AG09319 (cell line): ENCODE data around the gene ABCC8.

Experiments
- DNase-seq: peaks from one replicate; pipeline ENCODE4 v3.0.0-alpha.2; 2010; ENCODE audit warnings: low read depth; ENCODE audit errors: extremely low read depth
- TF ChIP-seq, protein P1 (sequence below): IDR thresholded peaks from 2 replicates; pipeline ENCODE4 v1.5.1; 2011; ENCODE audit warnings: low read depth, mild to moderate bottlenecking, inconsistent platforms, low read length, moderate library complexity

The ABCC8 gene

DNA sequence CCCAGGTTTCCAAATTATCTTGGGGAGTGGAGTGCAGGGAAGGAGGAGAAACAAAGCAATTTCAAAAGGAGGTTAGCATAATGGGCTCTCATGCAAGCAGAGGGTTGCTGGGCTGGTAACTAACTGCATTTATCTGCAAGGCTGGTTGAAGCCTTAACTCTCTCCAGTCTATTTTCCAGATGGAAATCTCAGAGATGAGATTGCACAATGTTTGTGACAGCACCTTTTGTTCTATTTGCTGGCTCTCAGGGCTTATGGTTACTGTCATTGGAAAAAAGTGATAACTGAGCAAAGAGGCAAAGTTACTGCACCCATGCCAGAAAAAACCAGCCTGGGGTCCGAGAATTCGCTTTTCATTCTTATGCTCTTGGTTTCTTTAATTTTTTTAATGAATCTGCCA, 33.2 kb downstream of the ABCC8 start:
- no peak for DNase-seq
- TF ChIP-seq, protein P1, sequence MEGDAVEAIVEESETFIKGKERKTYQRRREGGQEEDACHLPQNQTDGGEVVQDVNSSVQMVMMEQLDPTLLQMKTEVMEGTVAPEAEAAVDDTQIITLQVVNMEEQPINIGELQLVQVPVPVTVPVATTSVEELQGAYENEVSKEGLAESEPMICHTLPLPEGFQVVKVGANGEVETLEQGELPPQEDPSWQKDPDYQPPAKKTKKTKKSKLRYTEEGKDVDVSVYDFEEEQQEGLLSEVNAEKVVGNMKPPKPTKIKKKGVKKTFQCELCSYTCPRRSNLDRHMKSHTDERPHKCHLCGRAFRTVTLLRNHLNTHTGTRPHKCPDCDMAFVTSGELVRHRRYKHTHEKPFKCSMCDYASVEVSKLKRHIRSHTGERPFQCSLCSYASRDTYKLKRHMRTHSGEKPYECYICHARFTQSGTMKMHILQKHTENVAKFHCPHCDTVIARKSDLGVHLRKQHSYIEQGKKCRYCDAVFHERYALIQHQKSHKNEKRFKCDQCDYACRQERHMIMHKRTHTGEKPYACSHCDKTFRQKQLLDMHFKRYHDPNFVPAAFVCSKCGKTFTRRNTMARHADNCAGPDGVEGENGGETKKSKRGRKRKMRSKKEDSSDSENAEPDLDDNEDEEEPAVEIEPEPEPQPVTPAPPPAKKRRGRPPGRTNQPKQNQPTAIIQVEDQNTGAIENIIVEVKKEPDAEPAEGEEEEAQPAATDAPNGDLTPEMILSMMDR, result no peak

DNA sequence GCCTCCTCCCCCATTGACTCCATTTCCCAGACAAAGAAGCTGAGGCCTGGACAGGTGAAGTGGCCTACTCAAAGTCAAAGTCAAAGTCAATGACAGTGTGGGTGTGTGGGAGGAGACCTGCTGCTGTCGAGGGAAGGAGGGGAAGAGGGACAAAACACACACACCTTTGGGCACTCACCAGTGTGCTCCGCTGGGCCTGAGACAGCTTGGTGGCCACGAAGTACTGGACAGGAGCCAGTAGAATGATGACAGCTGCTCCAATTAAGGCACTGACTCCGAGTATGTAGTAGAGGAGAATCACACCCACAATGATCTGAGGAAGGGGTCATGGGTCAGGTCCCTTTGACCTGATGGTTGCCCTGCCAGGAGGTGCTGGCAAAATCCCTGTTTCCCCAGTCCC, 33.6 kb downstream of the ABCC8 start:
- DNase-seq, result no peak
- TF ChIP-seq, protein P1, result no peak

DNA sequence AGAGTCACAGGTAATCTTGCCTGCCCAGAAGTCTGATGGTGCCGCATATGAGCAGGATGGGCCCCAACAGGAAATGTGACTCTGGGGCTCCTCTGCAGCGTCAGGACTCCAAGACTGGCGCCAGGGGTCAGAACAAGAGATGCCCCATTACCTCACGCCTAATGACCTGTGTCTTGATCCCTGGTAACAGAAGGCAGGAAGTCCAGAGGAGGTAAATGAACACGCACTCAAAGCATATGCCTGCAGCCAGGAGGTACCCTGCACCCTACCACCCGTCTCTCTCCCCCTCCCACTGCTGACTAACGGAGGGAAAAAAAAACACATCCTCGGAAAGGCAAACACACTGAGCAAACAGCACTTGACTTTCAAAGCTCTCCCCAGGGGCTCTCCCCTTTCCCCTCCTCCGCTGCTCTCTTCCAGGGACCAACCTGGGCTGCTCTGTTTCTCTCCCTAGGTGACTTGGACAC, 37.3 kb downstream of the ABCC8 start:
- DNase-seq, result no peak
- TF ChIP-seq, protein P1, result no peak

DNA sequence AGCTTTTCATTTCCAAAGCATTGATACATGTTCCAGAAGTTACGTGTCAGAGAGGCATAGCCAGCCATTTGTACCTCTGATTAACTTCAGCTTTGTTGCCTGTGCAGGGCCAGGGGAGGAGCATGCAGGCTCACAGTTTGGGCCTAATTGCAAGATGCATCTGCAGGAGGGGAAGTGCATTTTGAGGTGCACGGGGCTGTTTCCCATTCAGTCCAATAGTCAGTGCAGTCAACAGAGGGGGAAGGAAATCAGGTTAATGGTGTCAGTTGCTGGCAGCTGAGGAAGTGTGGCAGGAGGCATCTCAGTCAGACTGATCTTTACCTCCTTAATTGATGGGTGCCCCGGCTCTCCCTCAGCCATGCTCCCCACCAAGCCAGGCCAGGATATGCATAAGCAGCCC, 39.3 kb downstream of the ABCC8 start:
- TF ChIP-seq, protein P1, result no peak
- DNase-seq, result no peak

DNA sequence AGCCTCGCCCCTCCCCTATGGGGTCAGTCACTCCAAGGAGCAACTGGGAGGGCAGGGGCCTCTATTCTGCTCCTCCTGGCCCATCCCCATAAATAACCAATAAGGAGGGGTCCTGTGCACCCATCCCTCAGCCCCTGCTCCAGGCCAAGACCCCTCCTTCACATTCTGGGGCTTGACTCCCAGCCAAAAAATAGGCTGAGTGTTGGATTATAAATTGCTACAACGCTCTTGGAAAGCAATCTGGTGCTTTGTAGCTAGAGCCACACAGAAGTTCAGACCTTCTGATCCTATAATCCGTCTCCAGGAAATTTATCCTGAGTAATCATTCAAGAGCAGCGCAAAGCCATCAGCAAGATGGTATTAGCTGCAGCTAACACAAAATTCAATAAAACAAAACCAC, 42.5 kb downstream of the ABCC8 start:
- no peak for DNase-seq
- TF ChIP-seq, protein P1, result no peak

DNA sequence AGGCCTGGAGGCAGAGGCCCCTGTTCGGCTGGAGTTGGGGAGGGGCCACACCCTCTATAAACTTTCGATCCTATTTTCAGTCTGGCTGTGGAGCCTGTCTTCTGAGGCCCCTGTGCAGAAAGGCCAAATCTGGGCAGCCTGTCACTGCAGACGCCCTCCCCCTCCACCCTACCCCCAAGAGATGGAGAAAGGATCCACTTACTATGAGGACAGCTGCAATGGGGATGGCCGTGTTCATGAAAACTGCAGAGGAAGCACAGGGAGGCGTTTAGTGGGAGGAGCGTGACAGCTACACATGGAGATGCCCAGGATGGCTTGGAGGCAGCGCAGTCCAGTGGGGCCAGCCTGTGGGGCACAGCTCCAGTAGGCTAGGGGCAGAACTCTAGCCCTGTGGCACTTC, 44.6 kb downstream of the ABCC8 start:
- no peak for DNase-seq
- TF ChIP-seq, protein P1, result no peak

DNA sequence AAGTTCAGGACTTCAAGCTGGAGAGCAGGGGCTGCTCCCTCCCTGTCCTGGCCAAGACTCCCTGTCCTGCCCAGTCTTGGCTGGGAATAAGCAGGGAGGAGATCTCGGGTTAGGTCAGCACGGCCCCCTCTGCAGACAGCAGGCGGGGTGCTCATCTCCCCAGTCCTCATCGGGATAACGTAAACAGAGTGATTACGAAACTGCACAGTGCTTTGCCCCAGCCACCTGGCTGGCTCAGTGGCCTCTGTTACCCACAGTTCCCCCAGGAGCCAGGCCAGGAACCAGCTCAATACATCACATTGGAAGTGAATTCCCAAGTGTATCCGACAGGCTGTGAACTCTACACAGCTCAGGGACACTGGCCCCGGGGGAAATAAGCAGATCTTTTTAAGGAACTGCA, 45.5 kb downstream of the ABCC8 start:
- TF ChIP-seq, protein P1, result no peak
- no peak for DNase-seq

DNA sequence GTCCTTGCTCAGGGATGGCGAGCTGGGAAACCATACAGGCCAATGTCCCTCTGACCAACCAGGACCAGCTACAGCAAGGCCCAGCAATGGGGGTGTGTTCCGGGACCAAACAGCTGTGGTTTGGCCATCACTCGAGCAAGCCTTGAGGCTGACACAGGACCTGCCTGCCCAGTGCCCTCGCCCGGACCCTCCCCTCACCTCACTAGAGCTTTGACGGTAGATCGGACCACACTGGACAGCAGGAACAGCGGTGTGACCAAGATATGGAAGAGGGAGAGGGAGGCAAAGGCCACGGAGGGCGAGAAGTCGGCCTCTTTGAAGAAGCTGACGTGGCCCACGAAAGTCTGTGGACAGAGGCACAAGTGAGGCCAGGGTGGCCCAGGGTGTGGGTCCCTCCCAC, 46.0 kb downstream of the ABCC8 start:
- no peak for DNase-seq
- TF ChIP-seq, protein P1, result no peak
